Lower lobe of right lung (tissue), 2 donors: ENCODE data around the gene PLEKHG2. TPM values are rescaled to one million over a fixed set of nuclear protein-coding genes. Genes with fewer than 3 reads are reported as not detected.

ENCODE experiments used
- ATAC-seq, 2 donors: fragments of 200-7000 bp; cut with Tn5 transposase; one replicate each; pipeline ENCODE4 v1.9.1; 2020 to 2022; ENCODE audit warnings: mild to moderate bottlenecking in 2 of 2, moderate library complexity in 2 of 2
- DNase-seq: peaks from one replicate; pipeline ENCODE4 v3.0.0-alpha.2; 2020
- H3K27ac ChIP-seq: fragments of 200-600 bp; one replicate; pipeline ENCODE4 v1.8.0; 2022
- H3K27me3 ChIP-seq: fragments of 200-600 bp; one replicate; pipeline ENCODE4 v1.8.0; 2022; ENCODE audit warnings: low read depth
- H3K36me3 ChIP-seq: fragments of 200-600 bp; one replicate; pipeline ENCODE4 v1.8.0; 2022; ENCODE audit warnings: mild to moderate bottlenecking
- H3K4me1 ChIP-seq: fragments of 200-600 bp; one replicate; pipeline ENCODE4 v1.8.0; 2022
- H3K4me3 ChIP-seq: fragments of 200-600 bp; one replicate; pipeline ENCODE4 v1.8.0; 2022; ENCODE audit warnings: mild to moderate bottlenecking
- H3K9me3 ChIP-seq: fragments of 200-600 bp; one replicate; pipeline ENCODE4 v1.8.0; 2022
- intact Hi-C: fragments of 100-400 bp; cut with DNase I; formaldehyde crosslinking; loops from one replicate; pipeline ENCODE4 v1.11.0; 2022
- total RNA-seq: library from RNA; stranded (reverse); fragmentation: NEBNext Ultra II Directional; extraction: Animal tissue kit (Norgen Biotek cat#: 25700); gene quantifications from one replicate; pipeline ENCODE4 v1.2.1, GENCODE V29; 2021
- TF ChIP-seq, protein P1 (sequence below): fragments of 200-600 bp; IDR thresholded peaks from one replicate; pipeline ENCODE4 v1.8.0; 2022; ENCODE audit warnings: antibody characterized with exemption, mild to moderate bottlenecking
- donor health status: DM: no; HTN: yes; CAD: no; lungs with severe emphysema.

Gene PLEKHG2
- total RNA-seq, 1 donor from 2014 or later: 24.7 TPM

DNA sequence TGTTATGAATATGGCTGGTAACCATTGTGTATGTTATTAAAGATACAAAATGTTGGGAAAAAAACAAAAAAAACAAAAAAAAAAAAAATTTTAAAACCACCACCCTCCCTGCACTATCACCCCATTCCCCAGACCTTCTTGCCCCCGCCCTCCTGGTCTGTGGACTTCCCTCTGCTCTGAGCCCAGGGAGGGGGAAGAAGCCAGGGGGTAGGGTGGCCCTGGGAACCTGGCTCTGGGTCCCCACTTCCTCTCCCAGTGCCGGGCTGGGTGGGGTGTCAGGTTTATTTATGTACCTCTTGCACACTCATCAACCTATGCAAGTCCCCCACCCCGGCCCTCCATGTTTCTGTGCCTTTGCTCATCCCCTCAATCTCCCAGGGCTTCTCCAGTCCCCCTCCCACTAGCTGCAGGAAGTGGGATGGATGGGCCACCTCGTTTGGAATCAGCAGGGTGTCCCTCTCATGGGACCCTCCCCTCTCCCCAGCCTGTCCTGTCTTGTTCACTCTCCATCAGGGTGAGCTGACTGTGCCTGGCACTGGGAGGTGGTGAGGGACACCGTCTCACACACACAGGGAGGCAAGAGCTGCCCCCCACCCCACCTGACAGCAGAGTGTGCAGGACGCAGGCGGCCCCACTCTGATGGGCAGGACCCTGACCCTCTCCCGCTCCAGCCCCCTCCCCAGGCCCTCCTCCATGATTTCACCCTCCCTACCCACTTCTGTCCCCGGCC is 27.5 kb upstream of the PLEKHG2 start:
- H3K9me3 ChIP-seq: no peaks in the 10 kb centered on the region
- DNase-seq (no peak), ATAC-seq (peak; percentile 8 to 29)
- TF ChIP-seq, protein P1, sequence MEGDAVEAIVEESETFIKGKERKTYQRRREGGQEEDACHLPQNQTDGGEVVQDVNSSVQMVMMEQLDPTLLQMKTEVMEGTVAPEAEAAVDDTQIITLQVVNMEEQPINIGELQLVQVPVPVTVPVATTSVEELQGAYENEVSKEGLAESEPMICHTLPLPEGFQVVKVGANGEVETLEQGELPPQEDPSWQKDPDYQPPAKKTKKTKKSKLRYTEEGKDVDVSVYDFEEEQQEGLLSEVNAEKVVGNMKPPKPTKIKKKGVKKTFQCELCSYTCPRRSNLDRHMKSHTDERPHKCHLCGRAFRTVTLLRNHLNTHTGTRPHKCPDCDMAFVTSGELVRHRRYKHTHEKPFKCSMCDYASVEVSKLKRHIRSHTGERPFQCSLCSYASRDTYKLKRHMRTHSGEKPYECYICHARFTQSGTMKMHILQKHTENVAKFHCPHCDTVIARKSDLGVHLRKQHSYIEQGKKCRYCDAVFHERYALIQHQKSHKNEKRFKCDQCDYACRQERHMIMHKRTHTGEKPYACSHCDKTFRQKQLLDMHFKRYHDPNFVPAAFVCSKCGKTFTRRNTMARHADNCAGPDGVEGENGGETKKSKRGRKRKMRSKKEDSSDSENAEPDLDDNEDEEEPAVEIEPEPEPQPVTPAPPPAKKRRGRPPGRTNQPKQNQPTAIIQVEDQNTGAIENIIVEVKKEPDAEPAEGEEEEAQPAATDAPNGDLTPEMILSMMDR: no peak
- peaks cover 98% of the 10 kb centered on the region for H3K36me3 ChIP-seq
- no peak overlapping the region for H3K27ac ChIP-seq
- H3K27me3 ChIP-seq: no peaks in the 10 kb centered on the region
- H3K4me3 ChIP-seq: no peak overlapping the region
- peaks cover 10% of the 10 kb centered on the region for H3K4me1 ChIP-seq
- intact Hi-C loops: no loop called here

DNA sequence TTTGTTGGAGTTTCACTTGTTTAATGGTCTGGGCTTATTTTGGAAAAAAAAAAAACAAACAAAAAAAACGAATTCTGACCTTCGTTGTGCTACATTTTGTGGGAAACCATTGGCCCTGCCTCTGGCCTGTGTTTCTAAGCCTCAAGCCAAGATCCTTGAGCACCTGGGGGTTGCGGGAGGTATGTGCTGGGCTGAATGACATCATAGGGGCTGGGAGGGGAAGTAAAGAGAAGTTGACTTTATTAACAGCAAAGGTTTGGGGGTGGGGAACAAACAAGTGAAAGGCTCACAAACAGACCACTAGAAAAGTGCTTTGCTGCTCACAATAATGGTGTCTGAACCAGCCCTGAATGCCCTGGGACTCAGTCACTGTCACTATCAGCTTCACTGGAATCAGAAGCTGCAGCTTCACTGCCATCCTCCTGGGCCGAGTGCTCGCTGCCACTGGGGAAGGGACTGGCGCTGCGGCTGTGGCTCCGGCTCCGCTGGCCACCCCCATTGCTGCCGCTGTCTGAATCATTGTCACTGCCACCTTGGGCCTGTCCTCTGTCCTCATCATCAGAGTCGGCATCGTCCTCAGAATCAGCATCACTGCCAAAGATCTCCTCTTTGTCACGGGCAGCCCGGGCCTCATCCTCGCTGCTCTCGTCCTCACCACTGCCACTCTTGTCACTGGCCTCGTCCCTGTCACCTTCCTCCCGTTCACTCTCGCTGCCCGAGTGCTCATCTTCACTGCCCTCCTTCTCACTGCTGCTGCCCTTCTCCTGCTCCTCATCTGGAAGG is 26.6 kb upstream of the PLEKHG2 start:
- Histone ChIP-seq H3K27me3 (no peaks in the 10 kb centered on the region), H3K9me3 (no peaks in the 10 kb centered on the region), H3K36me3 (peaks cover 90% of the 10 kb centered on the region), H3K4me3 (no peak overlapping the region), H3K27ac (no peak overlapping the region), H3K4me1 (peaks cover 15% of the 10 kb centered on the region)
- TF ChIP-seq, protein P1: no peak
- intact Hi-C loops: no loop called here
- no peak for ATAC-seq
- no peak for DNase-seq

DNA sequence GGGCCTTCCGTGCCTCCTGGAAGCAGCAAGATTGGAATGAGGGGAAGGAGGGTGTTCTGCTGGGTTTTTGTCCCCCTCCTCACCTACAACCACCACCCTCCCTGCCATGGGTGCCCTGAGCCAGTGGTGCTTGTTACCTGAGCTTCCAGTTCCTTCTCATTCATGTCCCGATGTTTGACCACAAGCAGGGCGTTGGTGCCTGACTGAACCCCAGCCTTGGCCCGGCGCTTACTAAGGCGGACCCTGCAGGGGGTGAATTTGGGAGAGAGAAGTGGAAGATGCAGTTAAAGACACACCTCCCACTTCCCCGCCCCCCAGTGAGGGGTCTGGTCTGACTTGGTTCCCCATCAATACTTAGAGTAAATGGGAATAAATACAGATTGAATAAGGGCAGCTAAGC is 25.9 kb upstream of the PLEKHG2 start:
- H3K27ac ChIP-seq: no peak overlapping the region
- H3K27me3 ChIP-seq: no peaks in the 10 kb centered on the region
- peaks cover 82% of the 10 kb centered on the region for H3K36me3 ChIP-seq
- DNase-seq (no peak), ATAC-seq (no peak)
- no peak overlapping the region for H3K4me3 ChIP-seq
- peaks cover 17% of the 10 kb centered on the region for H3K4me1 ChIP-seq
- no peaks in the 10 kb centered on the region for H3K9me3 ChIP-seq
- intact Hi-C loops: no loop called here
- TF ChIP-seq, protein P1: no peak

DNA sequence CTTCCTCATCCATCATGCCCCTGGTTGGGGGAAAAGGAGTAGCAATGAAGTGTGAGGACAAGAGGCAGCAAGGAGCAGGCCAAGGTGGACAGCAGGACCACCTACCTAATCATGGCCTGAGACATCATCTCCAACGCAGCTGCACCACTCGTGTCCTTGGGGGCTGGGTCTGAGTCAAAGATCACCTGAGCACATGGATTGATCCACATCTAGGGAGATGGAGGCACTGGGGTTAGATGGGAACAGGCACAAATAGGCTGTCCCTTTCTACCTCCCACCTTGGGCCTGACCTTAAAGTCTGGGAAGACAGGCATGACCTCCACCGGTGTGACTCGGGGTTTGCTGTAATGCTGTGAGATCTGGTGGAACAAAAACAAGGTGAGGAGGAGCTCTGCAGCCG is 23.8 kb upstream of the PLEKHG2 start:
- intact Hi-C loops: no loop called here
- no peak overlapping the region for H3K4me3 ChIP-seq
- peaks cover 72% of the 10 kb centered on the region for H3K36me3 ChIP-seq
- H3K4me1 ChIP-seq: peaks cover 28% of the 10 kb centered on the region
- DNase-seq: no peak
- TF ChIP-seq, protein P1: no peak
- H3K9me3 ChIP-seq: no peaks in the 10 kb centered on the region
- no peak for ATAC-seq
- no peaks in the 10 kb centered on the region for H3K27me3 ChIP-seq
- H3K27ac ChIP-seq: no peak overlapping the region

DNA sequence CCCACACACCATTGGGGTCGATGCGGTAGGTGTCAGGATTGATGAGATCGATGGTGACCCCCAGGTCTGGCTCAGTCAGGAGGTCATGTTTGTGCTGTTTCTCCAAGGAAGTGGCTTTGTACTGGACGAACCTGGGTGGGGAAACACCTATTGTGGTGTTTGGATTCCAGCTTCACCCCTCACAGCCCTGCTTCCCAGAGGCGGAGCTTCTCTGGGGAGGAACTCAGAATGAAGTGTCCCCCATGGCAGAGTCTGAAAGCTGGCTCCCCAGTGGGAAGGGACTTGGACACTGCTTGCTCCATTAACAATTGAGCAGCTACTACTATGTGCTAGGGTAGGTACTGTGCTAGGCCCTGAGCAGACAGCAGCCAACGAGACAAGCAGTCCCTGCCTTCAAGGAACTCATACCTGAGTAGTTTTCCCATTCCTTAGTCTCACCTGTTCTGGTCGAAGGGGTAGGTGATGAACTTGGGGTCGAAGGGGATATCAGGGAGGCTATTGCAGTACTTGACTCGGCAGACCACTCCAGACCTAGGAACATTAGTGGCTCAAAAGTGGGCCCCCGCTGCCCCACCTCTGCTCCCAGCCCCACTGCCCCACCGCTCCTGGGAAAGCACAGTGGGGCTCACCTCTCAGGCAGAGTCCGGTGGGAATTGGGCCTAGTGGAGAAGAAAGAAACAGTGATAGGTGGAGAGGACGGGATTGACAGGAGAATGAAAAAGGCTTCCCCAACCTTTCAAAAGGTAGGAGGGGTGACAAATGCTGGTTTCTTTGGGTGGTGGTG is 22.6 kb upstream of the PLEKHG2 start:
- no peaks in the 10 kb centered on the region for H3K27me3 ChIP-seq

More for the DNA sequence above, 22.6 kb upstream of the PLEKHG2 start:
- H3K4me1 ChIP-seq: peaks cover 28% of the 10 kb centered on the region
- peaks cover 72% of the 10 kb centered on the region for H3K36me3 ChIP-seq
- H3K4me3 ChIP-seq: peak overlapping the region; percentile 90
- intact Hi-C loops: no loop called here
- peak; percentile 22 for DNase-seq
- H3K27ac ChIP-seq: peak overlapping the region; percentile 98
- ATAC-seq: no peak
- TF ChIP-seq, protein P1: no peak
- H3K9me3 ChIP-seq: no peaks in the 10 kb centered on the region
